Rectal smooth muscle tissue (tissue), 1 donor: Measurements from ENCODE around the gene ADGRE2.
A peak's percentile ranks its signal among the peaks of the same experiment; 100 is the strongest.
"Not testable (repeated sequence)": the region's sequence is repeated elsewhere in the genome, so short reads cannot be mapped to it uniquely, and the experiment has no call there.

Experiments used
- H3K27ac ChIP-seq: one replicate; pipeline ENCODE4 v1.7.0; 2013; ENCODE audit warnings: low read depth, low read length, inconsistent platforms
- H3K27me3 ChIP-seq: one replicate; pipeline ENCODE4 v1.7.0; 2013; ENCODE audit warnings: low read length; ENCODE audit not compliant: control insufficient read depth, insufficient read depth
- H3K36me3 ChIP-seq: one replicate; pipeline ENCODE4 v1.7.0; 2013; ENCODE audit warnings: low read length; ENCODE audit not compliant: control insufficient read depth, insufficient read depth
- H3K4me1 ChIP-seq: one replicate; pipeline ENCODE4 v1.7.0; 2013; ENCODE audit warnings: low read length; ENCODE audit not compliant: control insufficient read depth, insufficient read depth
- H3K4me3 ChIP-seq: one replicate; pipeline ENCODE4 v1.7.0; 2013; ENCODE audit warnings: low read length
- H3K9ac ChIP-seq: one replicate; pipeline ENCODE4 v1.7.0; 2013; ENCODE audit warnings: low read length

Gene ADGRE2

GRCh38 chr19:14786421-14786851 lies 8.1 kb upstream of the ADGRE2 start:
- H3K4me3 ChIP-seq = no peak overlapping the region

GRCh38 chr19:14785102-14785793 lies 6.9 kb upstream of the ADGRE2 start:
- not testable (repeated sequence) for H3K27me3 ChIP-seq, H3K27ac ChIP-seq, H3K9ac ChIP-seq, H3K36me3 ChIP-seq, H3K4me1 ChIP-seq, H3K4me3 ChIP-seq

More at GRCh38 chr19:14786421-14786851, 8.1 kb upstream of the ADGRE2 start:
- no peaks in the 10 kb centered on the region for H3K27me3 ChIP-seq
- H3K36me3 ChIP-seq = no peaks in the 10 kb centered on the region
- H3K9ac ChIP-seq = no peak overlapping the region
- H3K4me1 ChIP-seq = no peaks in the 10 kb centered on the region
- H3K27ac ChIP-seq = no peak overlapping the region

GRCh38 chr19:14784730-14785101 lies 6.4 kb upstream of the ADGRE2 start:
- not testable (repeated sequence) for H3K27me3 ChIP-seq, H3K9ac ChIP-seq, H3K36me3 ChIP-seq, H3K4me1 ChIP-seq, H3K4me3 ChIP-seq, H3K27ac ChIP-seq

GRCh38 chr19:14783410-14783998 lies 5.1 kb upstream of the ADGRE2 start:
- not testable (repeated sequence) for H3K9ac ChIP-seq, H3K27ac ChIP-seq, H3K4me1 ChIP-seq, H3K36me3 ChIP-seq, H3K4me3 ChIP-seq, H3K27me3 ChIP-seq

- H3K4me3 ChIP-seq = no peak overlapping the region
- H3K27me3 ChIP-seq = no peaks in the 10 kb centered on the region
- no peak overlapping the region for H3K9ac ChIP-seq
- no peaks in the 10 kb centered on the region for H3K36me3 ChIP-seq
- no peaks in the 10 kb centered on the region for H3K4me1 ChIP-seq
- H3K27ac ChIP-seq = no peak overlapping the region
Measured at GRCh38 chr19:14782626-14783409, 4.5 kb upstream of the ADGRE2 start.

GRCh38 chr19:14781713-14782536 lies 3.6 kb upstream of the ADGRE2 start:
- not testable (repeated sequence) for H3K9ac ChIP-seq, H3K27ac ChIP-seq, H3K27me3 ChIP-seq, H3K4me3 ChIP-seq, H3K36me3 ChIP-seq, H3K4me1 ChIP-seq

- H3K27me3 ChIP-seq = not testable (repeated sequence)
Measured at GRCh38 chr19:14780622-14781225, 2.4 kb upstream of the ADGRE2 start.

GRCh38 chr19:14779151-14779550 lies 791 bp upstream of the ADGRE2 start:
- Histone ChIP-seq H3K4me3 (no peak overlapping the region), H3K9ac (no peak overlapping the region), H3K36me3 (no peaks in the 10 kb centered on the region), H3K27me3 (no peaks in the 10 kb centered on the region), H3K4me1 (no peaks in the 10 kb centered on the region), H3K27ac (no peak overlapping the region)

More at GRCh38 chr19:14780622-14781225, 2.4 kb upstream of the ADGRE2 start:
- H3K9ac ChIP-seq, H3K27ac ChIP-seq, H3K4me1 ChIP-seq, H3K36me3 ChIP-seq, H3K4me3 ChIP-seq: not testable (repeated sequence)

- H3K4me3 ChIP-seq, H3K36me3 ChIP-seq, H3K4me1 ChIP-seq, H3K27me3 ChIP-seq, H3K27ac ChIP-seq, H3K9ac ChIP-seq: not testable (repeated sequence)
Measured at GRCh38 chr19:14777645-14778044, 715 bp downstream of the ADGRE2 start.

- no peaks in the 10 kb centered on the region for H3K27me3 ChIP-seq
- peak overlapping the region; percentile 41 for H3K4me3 ChIP-seq
- H3K36me3 ChIP-seq = no peaks in the 10 kb centered on the region
- no peaks in the 10 kb centered on the region for H3K4me1 ChIP-seq
- H3K27ac ChIP-seq = no peak overlapping the region
- H3K9ac ChIP-seq = no peak overlapping the region
Measured at GRCh38 chr19:14775869-14776586, 2.3 kb downstream of the ADGRE2 start.

GRCh38 chr19:14775326-14775725 lies 3.0 kb downstream of the ADGRE2 start:
- not testable (repeated sequence) for H3K36me3 ChIP-seq, H3K4me3 ChIP-seq, H3K4me1 ChIP-seq, H3K27me3 ChIP-seq, H3K27ac ChIP-seq, H3K9ac ChIP-seq
